HG03432 (cell line): ENCODE results near the gene ACTR2.
A peak's percentile ranks its signal among the peaks of the same experiment; 100 is the strongest.
"Not testable (repeated sequence)": the region's sequence is repeated elsewhere in the genome, so short reads cannot be mapped to it uniquely, and the experiment has no call there.

Source experiments
- ATAC-seq: cut with Tn5 transposase; IDR thresholded peaks from one replicate; pipeline ENCODE4 v1.9.1; 2021; ENCODE audit warnings: mild to moderate bottlenecking, moderate library complexity; ENCODE audit not compliant: unreplicated experiment

Gene ACTR2

GRCh38 chr2:65227020-65227455 is 593 bp upstream of the ACTR2 start:
- peak; percentile 19 for ATAC-seq

DNA sequence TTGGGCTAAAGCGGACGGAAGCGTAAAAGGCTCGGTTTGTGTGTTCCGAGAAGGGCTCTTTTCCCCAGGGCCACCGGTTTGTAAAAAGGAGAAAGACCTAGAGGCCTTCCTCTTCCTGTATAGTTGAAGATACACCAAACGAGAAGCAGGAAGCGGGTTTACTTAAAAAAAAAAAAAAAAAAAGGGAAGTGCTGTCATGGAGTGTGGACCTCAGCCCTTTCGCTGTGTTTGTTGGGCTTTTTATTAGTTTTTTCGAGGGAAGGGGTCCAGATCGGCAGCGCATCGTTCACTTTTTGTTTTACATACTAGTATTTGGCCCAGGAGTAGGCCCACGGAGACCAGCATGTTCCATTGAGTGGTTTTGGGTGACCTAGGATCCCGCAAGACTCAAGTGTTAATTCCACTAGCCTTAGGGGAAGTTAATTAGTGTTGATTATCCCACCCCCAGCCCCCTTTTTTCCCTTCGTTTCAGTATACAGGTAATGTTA is 676 bp downstream of the ACTR2 start:
- peak; percentile 40 for ATAC-seq

- ATAC-seq: no peak
Measured at GRCh38 chr2:65231121-65231520, 3.5 kb downstream of the ACTR2 start.

- ATAC-seq: no peak
Measured at GRCh38 chr2:65231892-65232477, 4.4 kb downstream of the ACTR2 start.

GRCh38 chr2:65232636-65233035 is 5.0 kb downstream of the ACTR2 start:
- ATAC-seq: peak; percentile 39

DNA sequence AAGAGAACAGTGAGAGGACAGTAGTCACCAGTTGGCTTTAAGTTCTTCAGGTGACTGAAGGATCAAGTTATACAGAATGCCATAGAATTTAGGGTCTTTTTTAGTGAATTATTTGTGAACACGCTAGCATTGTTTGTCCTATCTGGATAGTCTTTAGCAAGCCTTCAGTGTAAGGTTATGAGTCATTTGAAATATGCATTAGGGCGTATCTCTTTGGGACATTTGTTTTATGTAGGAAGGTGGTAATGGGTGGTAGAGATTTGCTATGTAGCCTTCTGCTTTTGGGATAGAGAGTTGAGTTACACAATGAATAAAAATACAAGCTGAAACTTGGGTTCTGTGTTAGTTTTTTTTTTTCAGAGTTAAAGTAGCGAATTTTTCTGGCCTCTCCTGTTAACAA is 13.0 kb downstream of the ACTR2 start:
- no peak for ATAC-seq

GRCh38 chr2:65244452-65244851 is 16.8 kb downstream of the ACTR2 start:
- ATAC-seq: not testable (repeated sequence)

GRCh38 chr2:65252640-65253039 is 25.0 kb downstream of the ACTR2 start:
- no peak for ATAC-seq

- ATAC-seq: no peak
Measured at GRCh38 chr2:65255356-65255755, 27.7 kb downstream of the ACTR2 start.

DNA sequence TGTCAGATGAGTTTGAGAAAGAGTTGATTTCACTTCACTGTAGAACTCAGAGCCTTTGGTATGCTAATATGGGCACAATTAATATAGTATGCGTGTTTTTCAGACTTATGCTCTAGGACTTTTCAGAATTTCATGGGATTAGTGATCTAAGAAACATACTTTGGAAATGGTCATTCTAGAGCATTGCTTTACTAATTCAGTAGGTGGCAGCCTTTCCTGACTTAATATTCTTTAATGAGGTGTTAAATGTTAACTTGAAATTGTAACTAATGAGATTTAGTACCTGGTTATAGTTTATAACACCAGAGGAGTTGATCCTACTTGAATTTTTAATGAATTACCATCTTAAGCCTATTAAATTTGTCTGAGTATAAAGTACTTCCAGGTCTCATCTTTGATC is 28.4 kb downstream of the ACTR2 start:
- no peak for ATAC-seq

GRCh38 chr2:65257866-65258265 is 30.2 kb downstream of the ACTR2 start:
- ATAC-seq: not testable (repeated sequence)

- no peak for ATAC-seq
Measured at GRCh38 chr2:65261676-65262075, 34.0 kb downstream of the ACTR2 start.

GRCh38 chr2:65263262-65263661 is 35.6 kb downstream of the ACTR2 start:
- ATAC-seq: no peak

DNA sequence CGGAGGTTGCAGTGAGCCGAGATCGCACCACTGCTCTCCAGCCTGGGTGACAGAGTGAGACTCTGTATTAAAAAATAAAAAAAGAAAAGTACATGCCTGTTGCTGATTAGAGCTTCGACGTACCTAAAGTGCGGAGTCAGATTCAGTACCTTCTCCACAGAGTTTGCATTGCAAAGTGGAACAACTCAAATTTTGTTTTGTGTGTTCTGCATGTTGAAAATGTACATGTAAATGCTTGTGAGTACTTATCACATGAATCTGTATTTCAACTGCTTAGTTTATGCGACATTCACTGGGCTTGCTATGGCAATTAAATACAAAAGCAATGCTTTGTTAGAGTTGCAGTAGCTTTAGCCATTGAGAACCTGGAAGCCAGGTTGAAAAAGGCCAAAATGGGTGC is 36.4 kb downstream of the ACTR2 start:
- ATAC-seq: no peak

DNA sequence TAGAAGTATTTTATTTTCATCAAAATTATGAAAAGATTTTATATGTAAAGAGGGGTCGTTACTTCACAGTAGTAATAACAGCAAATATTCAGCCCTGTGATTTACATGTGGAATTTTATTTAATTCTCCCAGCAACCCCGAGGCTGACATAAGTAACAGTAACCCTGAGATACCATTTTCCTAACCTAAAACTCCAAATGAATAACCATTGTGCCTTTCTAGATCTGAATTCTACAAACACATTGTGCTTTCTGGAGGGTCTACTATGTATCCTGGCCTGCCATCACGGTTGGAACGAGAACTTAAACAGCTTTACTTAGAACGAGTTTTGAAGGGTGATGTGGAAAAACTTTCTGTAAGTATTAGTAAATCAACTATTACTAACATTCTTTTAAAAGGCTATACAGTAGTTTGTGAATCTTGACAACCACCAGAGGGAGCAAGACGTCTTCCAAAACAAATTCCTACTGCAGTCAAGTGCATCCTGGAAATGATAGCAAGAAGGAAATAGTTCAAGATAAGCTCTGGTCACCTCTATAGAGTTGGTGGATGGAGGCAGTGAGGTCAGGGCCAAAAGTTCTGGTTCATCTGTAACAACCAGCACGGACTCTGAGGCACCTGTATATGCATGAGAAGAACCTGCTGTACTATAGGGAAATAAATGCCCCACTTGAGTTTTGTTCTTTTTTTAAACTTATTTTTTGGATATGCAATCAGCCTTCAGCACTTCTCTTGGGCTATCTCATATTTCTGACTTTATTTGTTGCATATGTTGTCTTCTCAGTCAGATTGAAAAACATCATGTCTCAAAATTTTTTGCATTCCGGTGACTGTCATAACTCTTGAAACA is 37.4 kb downstream of the ACTR2 start:
- no peak for ATAC-seq

- ATAC-seq: no peak
Measured at GRCh38 chr2:65265671-65266045, 38.0 kb downstream of the ACTR2 start.

DNA sequence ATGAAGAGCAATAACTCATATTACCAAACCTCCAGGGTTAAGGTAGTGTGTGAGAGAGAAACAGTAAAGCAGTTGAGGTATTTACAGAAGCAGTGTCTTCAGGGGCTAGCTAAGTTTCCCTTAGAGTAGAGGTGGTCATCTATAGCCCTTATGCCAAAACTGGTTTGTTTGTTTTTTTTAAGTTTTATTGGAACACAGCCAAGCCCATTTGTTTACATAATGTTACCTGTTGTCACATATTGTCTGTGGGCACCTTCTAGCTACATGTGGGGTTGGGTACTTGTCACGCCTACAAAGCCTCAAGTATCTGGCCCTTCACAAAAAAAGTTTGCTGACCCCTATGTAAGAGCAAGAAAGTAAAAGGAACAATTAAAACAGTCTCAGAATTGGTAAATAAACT is 39.4 kb downstream of the ACTR2 start:
- ATAC-seq: no peak

GRCh38 chr2:65268957-65269356 is 41.3 kb downstream of the ACTR2 start:
- ATAC-seq: no peak

DNA sequence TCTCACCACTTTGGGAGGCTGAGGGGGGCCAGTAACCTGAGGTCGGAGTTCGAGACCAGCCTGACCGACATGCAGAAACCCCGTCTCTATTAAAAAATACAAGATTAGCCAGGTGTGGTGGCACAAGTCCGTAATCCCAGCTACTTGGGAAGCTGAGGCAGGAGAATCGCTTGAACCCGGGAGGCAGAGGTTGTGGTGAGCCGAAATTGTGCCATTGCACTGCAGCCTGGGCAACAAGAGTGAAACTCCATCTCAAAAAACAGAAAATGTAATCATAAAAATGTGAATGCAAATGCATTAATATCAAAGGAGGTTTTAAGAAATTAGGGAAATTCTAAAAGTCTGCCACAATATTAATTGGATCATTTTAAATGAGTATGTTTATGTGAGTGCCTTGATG is 45.7 kb downstream of the ACTR2 start:
- ATAC-seq: no peak

- ATAC-seq: no peak
Measured at GRCh38 chr2:65275141-65275915, 47.7 kb downstream of the ACTR2 start.

DNA sequence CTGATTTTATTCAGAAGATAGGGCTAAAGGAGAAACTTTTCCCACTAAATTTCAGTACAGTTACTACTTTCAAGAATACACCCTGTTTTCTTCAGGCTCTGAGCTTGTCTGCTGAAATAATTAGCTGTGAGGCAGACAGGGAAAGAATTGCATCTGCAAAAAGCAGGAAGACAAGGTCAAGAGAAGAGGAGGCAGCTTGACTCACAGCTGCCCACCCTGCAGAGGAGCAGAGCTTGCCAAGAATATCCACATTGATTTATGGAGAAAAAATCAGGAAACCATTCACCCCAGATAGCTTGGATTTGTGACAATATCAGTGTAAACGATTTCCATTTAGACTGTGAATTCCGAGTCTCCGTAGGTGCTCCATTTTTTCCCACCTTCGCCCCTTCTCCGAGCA is 49.0 kb downstream of the ACTR2 start:
- no peak for ATAC-seq

DNA sequence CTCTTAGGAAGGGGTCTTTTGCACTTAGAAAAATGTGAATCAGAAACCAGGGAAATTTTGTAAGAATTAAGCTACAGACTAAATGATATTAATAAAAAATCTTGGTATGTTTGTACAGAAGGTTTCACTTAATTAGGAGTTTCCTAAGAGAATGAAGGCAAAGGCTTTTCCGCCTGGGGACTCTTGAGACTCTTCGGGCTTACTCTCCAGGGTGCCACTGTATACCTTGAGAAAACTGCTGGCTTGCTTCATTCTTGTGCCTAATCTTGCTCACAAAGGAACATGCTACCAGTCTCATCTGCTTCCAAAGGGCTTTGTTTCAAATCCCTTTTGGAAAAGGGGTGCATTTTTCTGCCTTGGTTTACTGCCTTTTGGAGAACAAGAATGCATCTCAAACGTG is 49.5 kb downstream of the ACTR2 start:
- no peak for ATAC-seq
